Measurements from ENCODE around the gene MED4. TPM values are rescaled to one million over a fixed set of nuclear protein-coding genes. Genes with fewer than 3 reads are reported as not detected.

The MED4 gene, protein sequence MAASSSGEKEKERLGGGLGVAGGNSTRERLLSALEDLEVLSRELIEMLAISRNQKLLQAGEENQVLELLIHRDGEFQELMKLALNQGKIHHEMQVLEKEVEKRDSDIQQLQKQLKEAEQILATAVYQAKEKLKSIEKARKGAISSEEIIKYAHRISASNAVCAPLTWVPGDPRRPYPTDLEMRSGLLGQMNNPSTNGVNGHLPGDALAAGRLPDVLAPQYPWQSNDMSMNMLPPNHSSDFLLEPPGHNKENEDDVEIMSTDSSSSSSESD
- 21.8 and 27.8 TPM in 2 replicates for total RNA-seq

- DNase-seq (ENCODE audit: low read depth in 2 of 2), result peak; percentile 95 to 96
Observed at GRCh38 chr13:48094781-48095502, at the start of gene MED4. Gene MED4, minus strand, starts transcription at chr13:48095104. Its CDS starts 26 bp downstream, at chr13:48095078.

DNA sequence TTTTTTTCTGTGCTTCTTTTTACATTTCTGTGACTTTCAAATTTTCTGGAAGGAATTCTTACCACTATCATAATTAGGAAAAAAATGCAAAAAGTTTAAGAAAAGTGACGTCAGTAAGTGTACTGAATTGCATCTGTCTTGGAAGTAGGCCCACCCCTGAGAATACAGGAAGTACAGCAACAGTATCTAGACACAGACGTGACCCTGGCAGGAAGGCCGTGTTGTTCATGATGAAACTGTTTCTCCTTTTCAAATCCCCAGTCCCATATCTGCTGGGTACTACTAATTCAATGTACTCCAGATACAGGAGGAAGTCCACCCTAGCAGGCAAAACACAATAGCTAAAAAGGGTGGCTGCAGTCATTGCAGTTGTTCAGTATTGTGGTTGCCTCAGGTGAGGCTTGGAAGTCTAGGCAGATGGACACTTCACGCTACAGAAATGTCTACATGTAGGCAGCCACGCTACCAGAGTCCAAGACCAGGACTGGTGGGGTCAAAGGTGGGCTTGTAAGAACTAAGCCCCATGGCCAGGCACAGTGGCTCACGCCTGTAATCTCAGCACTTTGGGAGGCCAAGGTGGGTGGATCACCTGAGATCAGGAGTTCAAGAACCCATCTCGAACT is 49.6 kb upstream of the MED4 start:
- DNase-seq (ENCODE audit: low read depth in 2 of 2), result peak; percentile 61 to 95

GRCh38 chr13:48142436-48142835 is 47.5 kb upstream of the MED4 start:
- DNase-seq (ENCODE audit: low read depth in 2 of 2), result peak; percentile 40 to 94

GRCh38 chr13:48138270-48138669 is 43.4 kb upstream of the MED4 start:
- no peak for DNase-seq (ENCODE audit: low read depth in 2 of 2)

- no peak for DNase-seq (ENCODE audit: low read depth in 2 of 2)
Observed at GRCh38 chr13:48132961-48133360, 38.1 kb upstream of the MED4 start.

GRCh38 chr13:48131533-48131932 is 36.6 kb upstream of the MED4 start:
- no peak for DNase-seq (ENCODE audit: low read depth in 2 of 2)

DNA sequence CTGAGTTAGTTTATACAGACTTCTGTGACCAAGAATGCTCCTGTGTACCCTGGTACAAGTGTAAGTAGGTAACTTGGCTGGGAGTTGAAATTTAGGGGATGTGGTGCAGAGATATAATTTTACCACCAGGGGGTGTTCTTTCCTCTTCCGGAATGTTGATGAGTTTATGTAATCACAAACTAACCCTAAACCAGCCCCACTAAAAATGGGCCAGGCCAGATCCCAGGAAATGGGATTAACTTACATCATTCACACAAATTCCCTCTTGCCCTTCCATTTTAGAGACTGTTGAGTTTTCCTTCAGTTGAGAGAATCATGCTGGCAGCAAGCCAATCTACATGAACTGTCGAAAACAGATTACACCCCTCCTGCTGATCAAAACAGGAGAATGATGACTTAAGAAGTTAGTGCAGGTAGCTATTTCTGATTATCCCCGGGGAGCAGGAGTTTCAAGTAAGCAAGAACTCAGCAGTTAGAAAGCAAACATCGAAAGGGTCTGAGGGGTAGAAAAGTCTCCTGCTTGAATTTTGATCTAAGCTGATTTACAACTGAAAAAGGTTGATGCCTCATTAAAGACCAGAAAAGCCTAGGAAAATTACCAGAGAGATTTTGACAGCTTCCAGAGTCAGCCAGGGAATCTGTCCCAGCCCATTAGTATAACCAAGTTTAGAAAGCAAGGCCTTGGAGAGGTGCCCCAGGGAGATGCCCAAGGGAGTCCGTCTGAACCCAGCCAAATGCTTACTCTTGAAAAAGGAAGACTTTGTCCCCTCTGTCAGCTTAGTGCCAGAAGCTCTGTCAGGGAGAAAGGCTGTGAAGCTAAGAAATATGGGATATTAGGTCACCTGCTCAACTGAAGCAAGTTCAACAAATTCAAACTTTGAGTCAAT is 32.3 kb upstream of the MED4 start:
- peak; percentile 70 to 83 for DNase-seq (ENCODE audit: low read depth in 2 of 2)

DNA sequence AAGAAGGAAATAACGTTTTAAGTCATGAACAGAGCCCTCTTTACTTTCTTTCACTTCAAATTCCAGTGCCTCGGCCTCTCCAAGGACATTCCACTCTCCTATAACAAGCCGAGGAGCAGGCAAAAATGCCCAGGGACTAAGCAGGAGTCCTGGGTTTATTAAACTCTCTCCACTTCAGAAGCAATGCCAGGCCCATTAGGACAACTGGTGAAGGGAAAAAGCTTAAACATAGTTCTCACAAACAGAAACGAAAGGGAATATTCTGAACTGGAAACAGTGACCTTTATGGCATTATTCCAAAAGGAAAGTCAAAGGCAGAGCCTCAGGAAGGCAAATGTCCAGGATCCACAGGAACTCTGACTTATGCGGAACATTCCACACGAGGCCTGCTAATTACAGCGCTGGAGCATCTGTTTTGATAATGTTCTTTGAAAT is 30.9 kb upstream of the MED4 start:
- peak; percentile 90 to 98 for DNase-seq (ENCODE audit: low read depth in 2 of 2)

GRCh38 chr13:48123812-48124211 is 28.9 kb upstream of the MED4 start:
- DNase-seq (ENCODE audit: low read depth in 2 of 2), result peak in 1 of 2 donors; percentile 2

GRCh38 chr13:48121733-48122132 is 26.8 kb upstream of the MED4 start:
- DNase-seq (ENCODE audit: low read depth in 2 of 2), result no peak

- DNase-seq (ENCODE audit: low read depth in 2 of 2), result no peak
Observed at GRCh38 chr13:48120241-48120640, 25.3 kb upstream of the MED4 start.

DNA sequence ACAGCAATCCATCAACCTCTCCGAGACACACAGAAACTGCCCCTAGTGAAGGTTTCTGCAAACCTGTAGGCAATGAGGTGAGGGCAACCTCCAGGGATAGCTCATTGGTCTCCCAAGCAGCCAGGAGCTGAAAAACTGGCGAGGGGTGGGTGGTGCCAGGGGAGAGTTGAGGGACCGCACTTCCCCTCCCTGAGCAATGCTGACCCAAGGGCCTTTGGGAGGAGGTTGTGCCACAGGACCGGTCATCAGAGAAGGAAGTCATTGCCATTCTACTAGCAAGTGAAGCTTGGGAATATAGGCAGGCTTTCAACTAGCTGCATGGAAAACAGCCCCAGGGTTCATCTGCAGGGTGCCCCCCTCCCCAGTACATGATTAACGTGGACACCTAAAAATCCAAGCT is 23.1 kb upstream of the MED4 start:
- DNase-seq (ENCODE audit: low read depth in 2 of 2), result no peak

- DNase-seq (ENCODE audit: low read depth in 2 of 2), result no peak
Observed at GRCh38 chr13:48116808-48117207, 21.9 kb upstream of the MED4 start.

- no peak for DNase-seq (ENCODE audit: low read depth in 2 of 2)
Observed at GRCh38 chr13:48113756-48114130, 18.8 kb upstream of the MED4 start.

DNA sequence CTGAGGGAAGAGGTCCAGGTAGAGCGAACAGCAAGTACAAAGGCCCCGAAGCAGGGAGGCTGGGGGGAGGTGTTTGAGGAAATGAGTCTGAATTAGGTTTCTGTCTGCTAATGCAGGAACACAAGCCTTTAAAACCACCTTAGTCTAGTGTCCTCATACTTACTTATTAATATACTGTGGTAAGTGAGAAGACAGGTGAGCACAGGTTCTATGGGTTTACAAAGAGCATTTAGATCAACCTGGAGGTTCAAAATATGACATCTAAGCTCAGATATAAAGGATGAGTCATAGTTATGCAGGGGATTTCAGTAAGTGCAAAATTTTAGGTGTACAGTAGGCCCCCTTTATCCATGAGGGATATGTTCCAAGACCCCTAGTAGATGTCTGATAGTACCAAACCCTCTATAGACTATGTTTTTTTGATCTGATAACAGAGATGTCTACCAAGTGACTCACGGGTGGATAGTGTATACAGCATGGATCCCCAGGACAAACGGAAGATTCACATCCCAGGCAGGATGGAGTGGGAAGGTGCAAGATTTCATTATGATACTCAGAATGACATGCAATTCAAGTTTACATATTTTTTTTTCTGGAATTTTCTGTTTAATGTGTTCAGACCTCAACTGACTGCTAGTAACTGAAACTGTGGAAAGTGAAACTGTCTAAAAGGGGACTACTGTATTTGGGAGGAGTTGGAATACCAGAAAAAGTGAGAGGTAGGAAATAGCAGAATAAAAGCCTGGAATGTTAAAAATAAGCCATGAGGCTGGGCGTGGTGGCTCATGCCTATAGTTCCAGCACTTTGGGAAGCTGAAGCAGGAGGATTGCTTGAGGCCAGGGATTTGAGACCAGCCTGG is 18.2 kb upstream of the MED4 start:
- DNase-seq (ENCODE audit: low read depth in 2 of 2), result peak; percentile 32 to 47

DNA sequence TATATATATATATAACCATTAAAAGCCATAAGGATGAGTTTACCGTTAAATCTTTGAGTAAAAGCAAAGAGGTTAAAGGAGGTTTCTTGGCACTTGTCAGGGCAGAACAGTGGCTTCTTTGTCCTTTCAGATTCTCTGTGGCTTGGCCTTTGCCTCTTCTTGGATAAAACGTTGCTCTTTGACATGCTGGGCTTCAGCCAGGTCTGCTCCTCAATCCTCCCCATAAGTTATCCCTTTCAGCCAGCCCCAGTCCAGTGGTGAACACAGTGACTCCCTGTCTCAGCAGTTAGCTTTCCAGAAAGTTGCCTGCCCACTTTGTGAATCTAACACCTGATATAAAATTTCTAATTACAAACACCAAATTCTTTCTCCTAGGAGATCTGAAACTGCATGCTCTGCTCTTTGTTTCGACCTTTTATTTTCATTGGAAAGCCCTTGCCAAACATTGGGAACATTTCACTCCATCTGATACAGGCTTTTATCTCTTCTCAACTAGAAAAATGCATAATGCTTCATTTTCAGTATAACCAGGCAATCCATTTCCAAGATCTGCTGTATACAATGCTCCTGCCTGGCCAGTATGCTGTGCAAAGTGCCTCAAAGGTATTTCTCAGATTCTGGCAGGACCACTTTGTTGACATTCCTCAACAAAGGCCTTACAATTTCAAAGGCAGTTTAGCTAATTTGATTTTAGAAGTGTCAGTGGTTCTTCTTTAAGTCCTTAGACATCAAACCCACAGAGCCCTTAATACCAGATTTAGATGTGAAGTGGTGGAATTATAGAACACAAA is 16.2 kb upstream of the MED4 start:
- DNase-seq (ENCODE audit: low read depth in 2 of 2), result peak; percentile 33 to 70

- peak; percentile 83 to 88 for DNase-seq (ENCODE audit: low read depth in 2 of 2)
Observed at GRCh38 chr13:48110132-48110868, 15.4 kb upstream of the MED4 start.

DNA sequence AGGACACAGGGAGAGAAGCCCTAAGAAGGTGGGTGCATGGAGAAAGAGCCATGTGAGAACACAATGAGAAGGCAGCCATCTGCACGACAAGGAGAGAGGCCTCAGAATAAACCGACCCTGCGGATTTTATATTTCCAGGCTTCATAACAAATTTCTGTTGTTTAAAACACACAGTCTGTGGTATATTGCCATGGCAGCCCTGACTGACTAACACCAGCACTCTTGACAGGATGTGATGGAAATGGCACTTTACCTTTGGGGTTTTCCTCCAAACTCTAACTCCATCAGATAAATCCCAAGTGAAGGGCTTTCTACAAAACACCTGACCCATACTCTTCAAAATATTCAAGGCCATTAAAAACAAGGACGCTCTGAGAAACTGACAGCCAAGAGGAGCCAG is 13.2 kb upstream of the MED4 start:
- peak; percentile 47 to 56 for DNase-seq (ENCODE audit: low read depth in 2 of 2)

DNA sequence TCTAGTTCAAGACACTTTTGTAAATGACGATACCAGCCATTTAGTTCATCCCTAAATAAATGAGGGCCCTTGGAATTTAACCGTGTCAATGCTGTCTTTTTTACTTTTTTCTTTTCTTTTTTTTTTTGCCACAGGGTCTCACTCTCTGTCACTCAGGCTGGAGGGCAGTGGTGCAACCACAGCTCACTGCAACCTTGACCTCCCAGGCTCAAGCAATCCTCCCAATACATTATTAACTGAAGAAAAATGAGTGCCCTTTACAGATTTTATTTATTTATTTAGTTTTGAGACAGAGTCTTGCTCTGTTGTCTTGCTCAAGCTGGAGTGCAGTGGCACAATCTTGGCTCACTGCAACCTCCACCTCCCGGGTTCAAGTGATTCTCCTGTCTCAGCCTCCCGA is 2.9 kb upstream of the MED4 start:
- DNase-seq (ENCODE audit: low read depth in 2 of 2), result no peak

Measured in lung microvascular endothelial cell (primary cell).